ENCODE measurements around the gene TBX15. TPM values are rescaled to one million over a fixed set of nuclear protein-coding genes. Genes with fewer than 3 reads are reported as not detected.
"Not testable (repeated sequence)": the region's sequence is repeated elsewhere in the genome, so short reads cannot be mapped to it uniquely, and the experiment has no call there.

Gene TBX15
- total RNA-seq, 4 donors from 2014 or later, result 3.3 to 10.8 (median 3.5) TPM

DNA sequence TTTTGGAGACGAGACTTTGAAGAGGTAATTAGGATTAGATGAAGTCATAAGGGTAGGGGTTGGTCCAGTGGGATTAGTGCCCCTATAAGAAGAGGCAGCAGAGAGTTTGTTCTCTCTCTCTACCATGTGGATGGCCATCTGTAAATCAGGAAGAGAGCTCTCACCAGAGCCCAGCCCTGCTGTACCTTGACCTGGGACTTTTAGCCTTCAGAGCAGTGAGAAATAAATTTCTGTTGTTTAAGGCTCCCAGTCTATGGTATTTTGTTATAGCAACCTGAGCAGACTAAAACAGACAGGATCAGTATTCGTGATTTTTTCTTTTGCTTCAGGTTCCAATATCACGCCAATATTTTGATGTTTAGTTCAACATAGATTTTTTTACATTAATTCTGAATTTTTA, 30.0 kb downstream of the TBX15 start:
- H3K4me1 ChIP-seq, result peaks cover 6% of the 10 kb centered on the region
- no peak overlapping the region for H3K27ac ChIP-seq
- no peaks in the 10 kb centered on the region for H3K27me3 ChIP-seq
- 77% methylated on average over 3 of the region's 3 CpGs for WGBS
- no peak for DNase-seq (ENCODE audit: low spot score in 2 of 2)
- no peaks in the 10 kb centered on the region for H3K36me3 ChIP-seq
- no peaks in the 10 kb centered on the region for H3K9me3 ChIP-seq
- no peak overlapping the region for H3K4me3 ChIP-seq
- TF ChIP-seq, protein P1, sequence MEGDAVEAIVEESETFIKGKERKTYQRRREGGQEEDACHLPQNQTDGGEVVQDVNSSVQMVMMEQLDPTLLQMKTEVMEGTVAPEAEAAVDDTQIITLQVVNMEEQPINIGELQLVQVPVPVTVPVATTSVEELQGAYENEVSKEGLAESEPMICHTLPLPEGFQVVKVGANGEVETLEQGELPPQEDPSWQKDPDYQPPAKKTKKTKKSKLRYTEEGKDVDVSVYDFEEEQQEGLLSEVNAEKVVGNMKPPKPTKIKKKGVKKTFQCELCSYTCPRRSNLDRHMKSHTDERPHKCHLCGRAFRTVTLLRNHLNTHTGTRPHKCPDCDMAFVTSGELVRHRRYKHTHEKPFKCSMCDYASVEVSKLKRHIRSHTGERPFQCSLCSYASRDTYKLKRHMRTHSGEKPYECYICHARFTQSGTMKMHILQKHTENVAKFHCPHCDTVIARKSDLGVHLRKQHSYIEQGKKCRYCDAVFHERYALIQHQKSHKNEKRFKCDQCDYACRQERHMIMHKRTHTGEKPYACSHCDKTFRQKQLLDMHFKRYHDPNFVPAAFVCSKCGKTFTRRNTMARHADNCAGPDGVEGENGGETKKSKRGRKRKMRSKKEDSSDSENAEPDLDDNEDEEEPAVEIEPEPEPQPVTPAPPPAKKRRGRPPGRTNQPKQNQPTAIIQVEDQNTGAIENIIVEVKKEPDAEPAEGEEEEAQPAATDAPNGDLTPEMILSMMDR (IDR thresholded peaks at IDR 0.05), result no peak
- TF ChIP-seq POLR2A (IDR thresholded peaks at IDR 0.05) (no peak), POLR2AphosphoS5 (IDR thresholded peaks at IDR 0.05) (no peak), EP300 (IDR thresholded peaks at IDR 0.05) (no peak)

DNA sequence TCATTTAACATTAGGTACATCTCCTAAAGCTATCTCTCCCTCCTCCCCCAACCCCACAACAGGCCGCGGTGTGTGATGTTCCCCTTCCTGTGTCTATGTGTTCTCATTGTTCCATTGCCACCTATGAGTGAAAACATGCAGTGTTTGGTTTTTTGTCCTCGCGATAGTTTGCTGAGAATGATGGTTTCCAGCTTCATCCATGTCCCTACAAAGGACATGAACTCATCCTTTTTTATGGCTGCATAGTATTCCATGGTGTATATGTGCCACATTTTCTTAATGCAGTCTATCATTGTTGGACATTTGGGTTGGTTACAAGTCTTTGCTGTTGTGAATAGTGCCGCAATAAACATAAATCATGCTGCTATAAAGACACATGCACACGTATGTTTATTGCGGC, 30.6 kb downstream of the TBX15 start:
- not testable (repeated sequence) for H3K4me3 ChIP-seq

DNA sequence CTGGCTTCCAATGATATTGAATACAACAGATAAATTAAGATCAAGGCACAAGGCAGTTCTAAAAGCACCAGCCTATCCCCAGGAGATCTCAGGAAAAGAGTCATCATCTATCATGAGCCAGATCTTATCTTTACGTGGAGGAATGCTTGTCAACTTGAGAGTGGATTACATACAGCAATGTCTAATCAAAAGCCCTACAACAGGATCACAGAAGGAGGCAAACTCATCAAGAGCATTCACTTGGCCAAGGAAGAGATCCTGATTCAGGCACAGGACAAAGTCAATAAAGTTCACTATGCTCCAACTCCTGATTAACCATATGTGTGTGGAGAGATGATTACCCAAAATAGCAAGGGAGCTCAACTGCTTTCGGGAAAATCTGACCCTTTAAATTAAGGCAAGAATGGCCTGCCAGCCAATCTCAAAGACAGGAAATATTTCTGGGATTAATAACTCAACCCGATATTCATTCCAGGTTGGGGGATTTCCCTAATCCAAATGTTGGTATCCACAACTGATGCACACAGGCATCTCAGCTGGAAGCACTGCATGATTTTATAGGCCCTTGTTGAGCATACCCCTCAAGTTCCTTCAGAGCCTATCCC, 33.7 kb downstream of the TBX15 start:
- TF ChIP-seq POLR2A (IDR thresholded peaks at IDR 0.05) (no peak), POLR2AphosphoS5 (IDR thresholded peaks at IDR 0.05) (no peak), EP300 (IDR thresholded peaks at IDR 0.05) (no peak)
- TF ChIP-seq, protein P1 (IDR thresholded peaks at IDR 0.05), result no peak
- no peak for DNase-seq (ENCODE audit: low spot score in 2 of 2)
- H3K36me3 ChIP-seq, result no peaks in the 10 kb centered on the region
- H3K4me3 ChIP-seq, result no peak overlapping the region
- no peaks in the 10 kb centered on the region for H3K9me3 ChIP-seq
- H3K27me3 ChIP-seq, result no peaks in the 10 kb centered on the region
- no peak overlapping the region for H3K27ac ChIP-seq
- WGBS, result 52% methylated on average over 3 of the region's 3 CpGs
- H3K4me1 ChIP-seq, result peaks cover 8% of the 10 kb centered on the region

More for the DNA sequence above, 30.6 kb downstream of the TBX15 start:
- WGBS, result 97% methylated on average over 7 of the region's 7 CpGs
- DNase-seq (ENCODE audit: low spot score in 2 of 2); H3K27ac ChIP-seq; H3K9me3 ChIP-seq; H3K36me3 ChIP-seq; H3K27me3 ChIP-seq; H3K4me1 ChIP-seq: not testable (repeated sequence)

DNA sequence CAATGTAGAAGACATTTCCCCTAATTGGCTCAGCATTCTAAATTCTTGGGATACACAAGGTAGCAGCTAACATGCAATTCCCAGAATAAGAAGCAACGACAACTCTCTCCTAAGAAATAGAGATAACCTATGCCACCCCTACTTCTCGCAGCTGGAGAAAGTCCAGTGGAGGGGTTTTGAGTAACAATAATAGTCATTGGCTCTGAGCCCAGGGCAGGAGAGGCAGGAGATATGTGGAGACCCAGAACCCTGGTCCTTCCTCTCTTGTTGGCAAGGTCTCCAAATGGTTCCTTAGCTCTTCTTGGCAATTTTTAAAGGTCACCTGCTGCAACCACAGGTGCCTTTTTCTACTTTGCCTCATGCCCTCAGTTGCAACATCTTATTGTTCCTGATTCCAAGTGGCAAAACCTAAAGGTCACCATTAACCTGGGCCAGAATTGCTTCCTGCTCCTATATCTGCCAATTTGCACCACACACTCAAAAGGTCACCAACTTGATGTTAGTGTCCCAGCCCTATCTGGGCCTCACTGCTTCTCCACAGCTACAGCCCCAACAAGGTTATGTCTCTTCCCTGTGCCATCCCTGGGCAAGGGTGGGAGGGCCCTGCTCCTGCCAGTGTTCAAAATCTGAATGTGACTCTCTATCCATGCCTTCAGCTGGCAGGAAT, 36.7 kb downstream of the TBX15 start:
- Histone ChIP-seq H3K27ac (no peak overlapping the region), H3K4me1 (peaks cover 13% of the 10 kb centered on the region), H3K9me3 (no peaks in the 10 kb centered on the region), H3K4me3 (no peak overlapping the region), H3K27me3 (no peaks in the 10 kb centered on the region), H3K36me3 (no peaks in the 10 kb centered on the region)
- DNase-seq (ENCODE audit: low spot score in 2 of 2), result no peak
- no peak for TF ChIP-seq POLR2A (IDR thresholded peaks at IDR 0.05)
- TF ChIP-seq EP300 (IDR thresholded peaks at IDR 0.05), result no peak
- TF ChIP-seq, protein P1 (IDR thresholded peaks at IDR 0.05), result no peak
- TF ChIP-seq POLR2AphosphoS5 (IDR thresholded peaks at IDR 0.05), result no peak
- 83% methylated on average over 2 of the region's 2 CpGs for WGBS

DNA sequence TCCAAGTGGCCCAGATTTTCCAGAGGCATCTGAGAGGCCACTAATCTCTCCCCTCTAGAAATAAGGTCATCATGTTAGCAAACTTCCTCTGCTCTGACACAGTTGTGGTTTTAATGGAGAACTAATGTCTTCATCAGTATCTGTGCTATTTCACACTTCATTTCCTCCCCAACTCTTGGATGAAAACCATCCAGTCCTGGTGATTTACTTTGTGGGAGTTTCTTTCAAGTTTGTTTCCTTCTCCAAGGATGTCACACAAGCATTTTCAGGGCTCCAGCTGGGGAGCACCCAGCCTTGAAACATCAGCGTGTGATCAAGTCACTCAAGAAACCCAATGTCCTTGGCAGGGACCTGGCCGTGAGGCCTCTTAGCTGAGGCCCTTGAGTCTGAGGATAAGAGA, 38.8 kb downstream of the TBX15 start:
- Histone ChIP-seq H3K27me3 (no peaks in the 10 kb centered on the region), H3K4me3 (no peak overlapping the region), H3K4me1 (peaks cover 13% of the 10 kb centered on the region), H3K9me3 (no peaks in the 10 kb centered on the region), H3K36me3 (no peaks in the 10 kb centered on the region), H3K27ac (peak overlapping the region; percentile 26)
- peak in 1 of 3 donors; percentile 51 for TF ChIP-seq POLR2AphosphoS5 (IDR thresholded peaks at IDR 0.05)
- no peak for TF ChIP-seq EP300 (IDR thresholded peaks at IDR 0.05)
- DNase-seq (ENCODE audit: low spot score in 2 of 2), result peak in 1 of 2 donors; percentile 62
- WGBS, result 42% methylated on average over 2 of the region's 2 CpGs

DNA sequence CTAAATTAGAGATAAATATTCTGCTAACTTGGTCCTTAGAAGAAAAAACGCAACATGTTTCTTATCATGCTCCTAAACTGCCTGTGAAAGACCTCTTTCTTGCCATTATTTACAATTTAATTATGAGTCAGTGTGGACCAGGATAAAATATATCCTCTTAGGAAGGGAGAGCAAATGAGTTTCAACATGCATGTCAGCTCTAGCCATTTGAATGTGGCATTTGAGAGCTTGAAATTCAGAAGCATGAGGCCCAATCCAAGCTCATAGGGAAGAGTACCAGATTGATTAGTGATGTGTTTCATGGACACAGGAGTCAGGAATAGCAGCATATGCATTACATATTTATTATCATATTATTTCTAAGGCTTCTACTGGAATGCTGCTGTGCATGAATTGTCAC, 39.3 kb downstream of the TBX15 start:
- Histone ChIP-seq H3K4me1 (peaks cover 13% of the 10 kb centered on the region), H3K4me3 (no peak overlapping the region), H3K9me3 (no peaks in the 10 kb centered on the region), H3K27me3 (no peaks in the 10 kb centered on the region), H3K27ac (peak overlapping the region; percentile 1), H3K36me3 (no peaks in the 10 kb centered on the region)
- 69% methylated on average over 1 of the region's 1 CpG for WGBS
- no peak for DNase-seq (ENCODE audit: low spot score in 2 of 2)
- TF ChIP-seq POLR2AphosphoS5 (IDR thresholded peaks at IDR 0.05) (no peak), POLR2A (IDR thresholded peaks at IDR 0.05) (no peak), EP300 (IDR thresholded peaks at IDR 0.05) (no peak)
- TF ChIP-seq, protein P1 (IDR thresholded peaks at IDR 0.05), result no peak

All from suprapubic skin (tissue), 4 donors.